Mucosa of stomach (tissue), 1 donor: Measurements from ENCODE around the gene RNF214.

Source experiments
- H3K27me3 ChIP-seq: one replicate; pipeline ENCODE4 v1.7.0; 2013; ENCODE audit warnings: mild to moderate bottlenecking, low read length; ENCODE audit not compliant: control insufficient read depth, insufficient read depth
- H3K36me3 ChIP-seq: one replicate; pipeline ENCODE4 v1.7.0; 2013; ENCODE audit warnings: low read length; ENCODE audit not compliant: control insufficient read depth, insufficient read depth
- H3K4me1 ChIP-seq: one replicate; pipeline ENCODE4 v1.7.0; 2013; ENCODE audit warnings: mild to moderate bottlenecking, low read length; ENCODE audit not compliant: control insufficient read depth, insufficient read depth
- H3K4me3 ChIP-seq: one replicate; pipeline ENCODE4 v1.7.0; 2013; ENCODE audit warnings: low read length
- H3K9ac ChIP-seq: one replicate; pipeline ENCODE4 v1.7.0; 2013; ENCODE audit warnings: mild to moderate bottlenecking, low read length, moderate library complexity
- H3K9me3 ChIP-seq: one replicate; pipeline ENCODE4 v1.7.0; 2013; ENCODE audit warnings: mild to moderate bottlenecking, low read length, moderate library complexity; ENCODE audit not compliant: control insufficient read depth
- donor health status: Pancreatic carcinoma.

RNF214 gene

GRCh38 chr11:117230999-117231841, 1.3 kb upstream of the RNF214 start:
- Histone ChIP-seq H3K27me3 (no peaks in the 10 kb centered on the region), H3K4me3 (peak overlapping the region; percentile 86), H3K4me1 (peaks cover 31% of the 10 kb centered on the region), H3K36me3 (peaks cover 26% of the 10 kb centered on the region), H3K9ac (peak overlapping the region; percentile 99), H3K9me3 (no peaks in the 10 kb centered on the region)

- Histone ChIP-seq H3K9me3 (no peaks in the 10 kb centered on the region), H3K9ac (peak within 1 kb of the TSS; percentile 99)
Observed at GRCh38 chr11:117231842-117232091, 704 bp upstream of the RNF214 start, which contains the start of gene PCSK7. PCSK7 (minus strand) TSS chr11:117232073; CDS start chr11:117229844, 2,229 bp downstream.

GRCh38 chr11:117232911-117233409, 489 bp downstream of the RNF214 start:
- peaks cover 20% of the 10 kb centered on the region for H3K36me3 ChIP-seq
- no peaks in the 10 kb centered on the region for H3K27me3 ChIP-seq
- no peaks in the 10 kb centered on the region for H3K9me3 ChIP-seq
- H3K4me3 ChIP-seq, result peak overlapping the region; percentile 66
- peak overlapping the region; percentile 68 for H3K9ac ChIP-seq
- peaks cover 26% of the 10 kb centered on the region for H3K4me1 ChIP-seq

More at GRCh38 chr11:117231842-117232091, 704 bp upstream of the RNF214 start, which contains the start of gene PCSK7:
- Histone ChIP-seq H3K36me3 (peaks cover 26% of the 10 kb centered on the region), H3K4me1 (peaks cover 26% of the 10 kb centered on the region), H3K27me3 (no peaks in the 10 kb centered on the region), H3K4me3 (peak within 1 kb of the TSS; percentile 89)

GRCh38 chr11:117238221-117238620, 5.8 kb downstream of the RNF214 start:
- no peaks in the 10 kb centered on the region for H3K27me3 ChIP-seq
- no peaks in the 10 kb centered on the region for H3K9me3 ChIP-seq
- H3K36me3 ChIP-seq, result no peaks in the 10 kb centered on the region
- H3K4me1 ChIP-seq, result peaks cover 5% of the 10 kb centered on the region
- H3K4me3 ChIP-seq, result no peak overlapping the region
- H3K9ac ChIP-seq, result no peak overlapping the region

- no peak overlapping the region for H3K9ac ChIP-seq
- H3K27me3 ChIP-seq, result no peaks in the 10 kb centered on the region
- no peaks in the 10 kb centered on the region for H3K36me3 ChIP-seq
- H3K9me3 ChIP-seq, result no peaks in the 10 kb centered on the region
- H3K4me3 ChIP-seq, result no peak overlapping the region
- H3K4me1 ChIP-seq, result no peaks in the 10 kb centered on the region
Observed at GRCh38 chr11:117239295-117239694, 6.8 kb downstream of the RNF214 start.

GRCh38 chr11:117248341-117248740, 15.9 kb downstream of the RNF214 start:
- H3K9ac ChIP-seq, result no peak overlapping the region
- no peaks in the 10 kb centered on the region for H3K36me3 ChIP-seq
- no peaks in the 10 kb centered on the region for H3K27me3 ChIP-seq
- H3K4me1 ChIP-seq, result no peaks in the 10 kb centered on the region
- H3K4me3 ChIP-seq, result no peak overlapping the region
- no peaks in the 10 kb centered on the region for H3K9me3 ChIP-seq

- H3K27me3 ChIP-seq, result no peaks in the 10 kb centered on the region
- no peaks in the 10 kb centered on the region for H3K36me3 ChIP-seq
Observed at GRCh38 chr11:117249571-117249970, 17.1 kb downstream of the RNF214 start.

GRCh38 chr11:117251506-117251905, 19.0 kb downstream of the RNF214 start:
- H3K36me3 ChIP-seq, result no peaks in the 10 kb centered on the region
- no peaks in the 10 kb centered on the region for H3K4me1 ChIP-seq
- no peak overlapping the region for H3K4me3 ChIP-seq
- no peak overlapping the region for H3K9ac ChIP-seq
- no peaks in the 10 kb centered on the region for H3K27me3 ChIP-seq
- H3K9me3 ChIP-seq, result no peaks in the 10 kb centered on the region

More at GRCh38 chr11:117249571-117249970, 17.1 kb downstream of the RNF214 start:
- Histone ChIP-seq H3K9me3 (no peaks in the 10 kb centered on the region), H3K4me1 (no peaks in the 10 kb centered on the region), H3K4me3 (no peak overlapping the region), H3K9ac (no peak overlapping the region)

GRCh38 chr11:117255966-117256365, 23.5 kb downstream of the RNF214 start:
- H3K36me3 ChIP-seq, result no peaks in the 10 kb centered on the region

GRCh38 chr11:117256573-117256972, 24.1 kb downstream of the RNF214 start:
- Histone ChIP-seq H3K27me3 (no peaks in the 10 kb centered on the region), H3K9me3 (no peaks in the 10 kb centered on the region), H3K4me1 (peaks cover 6% of the 10 kb centered on the region), H3K36me3 (no peaks in the 10 kb centered on the region), H3K4me3 (no peak overlapping the region), H3K9ac (no peak overlapping the region)

More at GRCh38 chr11:117255966-117256365, 23.5 kb downstream of the RNF214 start:
- no peaks in the 10 kb centered on the region for H3K9me3 ChIP-seq
- H3K27me3 ChIP-seq, result no peaks in the 10 kb centered on the region
- H3K4me1 ChIP-seq, result peaks cover 6% of the 10 kb centered on the region
- no peak overlapping the region for H3K9ac ChIP-seq
- H3K4me3 ChIP-seq, result no peak overlapping the region

- H3K9me3 ChIP-seq, result no peaks in the 10 kb centered on the region
- no peaks in the 10 kb centered on the region for H3K36me3 ChIP-seq
- H3K9ac ChIP-seq, result no peak overlapping the region
- H3K4me3 ChIP-seq, result no peak overlapping the region
- H3K4me1 ChIP-seq, result peaks cover 6% of the 10 kb centered on the region
- no peaks in the 10 kb centered on the region for H3K27me3 ChIP-seq
Observed at GRCh38 chr11:117258576-117258975, 26.1 kb downstream of the RNF214 start.

- Histone ChIP-seq H3K9ac (no peak overlapping the region), H3K36me3 (no peaks in the 10 kb centered on the region), H3K4me3 (no peak overlapping the region), H3K4me1 (peaks cover 6% of the 10 kb centered on the region), H3K27me3 (no peaks in the 10 kb centered on the region), H3K9me3 (no peaks in the 10 kb centered on the region)
Observed at GRCh38 chr11:117259417-117259816, 26.9 kb downstream of the RNF214 start.
